T-cell (primary cell): Measurements from ENCODE around the gene ZNF524. TPM values are rescaled to one million over a fixed set of nuclear protein-coding genes. Genes with fewer than 3 reads are reported as not detected.

Source experiments
- ATAC-seq, 4 experiments: fragments of 200-7000 bp in 3 of 4; fragments of 150-1000 bp in 1 of 4; cut with Tn5 transposase; replicated peaks in 1 of 4; 1 replicate in 3 of 4; 2 replicates in 1 of 4; pipeline ENCODE4 v1.10.0; 2021; ENCODE audit warnings: moderate library complexity in 3 of 4, mild to moderate bottlenecking in 2 of 4, moderate number of reproducible peaks in 1 of 4
- CTCF ChIA-PET, 2 donors: fragments of 300-600 bp; sonication (Branson Sonifier 250); formaldehyde crosslinking; loops; one replicate each; lab custom pipeline; 2022; ENCODE audit warnings: antibody characterized with exemption in 2 of 2; lab: Charles Lee
- POLR2A ChIA-PET, 2 donors: fragments of 300-600 bp; sonication (Branson Sonifier 250); formaldehyde crosslinking; loops; one replicate each; lab custom pipeline; 2022; ENCODE audit warnings: antibody characterized with exemption in 2 of 2; lab: Charles Lee
- DNase-seq, 35 experiments: peaks; one replicate each; pipeline versions ENCODE4 v3.0.0 to v3.0.0-alpha.2; 2013 to 2023
- H3K27ac ChIP-seq: one replicate; pipeline ENCODE4 v1.5.1; 2013; ENCODE audit warnings: low read length
- H3K27me3 ChIP-seq, 2 experiments: replicated peaks in 1 of 2; 1 replicate in 1 of 2; 2 replicates in 1 of 2; pipeline versions ENCODE4 v1.6.1 to v1.7.0; 2013; ENCODE audit warnings: low read length in 1 of 2, mixed read lengths in 1 of 2; ENCODE audit not compliant: control insufficient read depth in 2 of 2, insufficient read depth in 2 of 2; ENCODE audit errors: extremely low read depth in 1 of 2
- H3K36me3 ChIP-seq, 2 donors: 1 replicate in 1 of 2; 2 replicates in 1 of 2; pipeline versions ENCODE4 v1.6.1 to v1.7.0; 2013; ENCODE audit warnings: low read length in 1 of 2; ENCODE audit not compliant: control insufficient read depth in 2 of 2, insufficient read depth in 1 of 2; ENCODE audit errors: extremely low read depth in 1 of 2
- H3K4me1 ChIP-seq, 2 experiments: 1 replicate in 1 of 2; 2 replicates in 1 of 2; pipeline versions ENCODE4 v1.6.1 to v1.7.0; 2013; ENCODE audit warnings: low read length in 2 of 2, mixed read lengths in 1 of 2; ENCODE audit not compliant: insufficient read depth in 2 of 2, control insufficient read depth in 1 of 2; ENCODE audit errors: extremely low read depth in 1 of 2
- H3K4me3 ChIP-seq, 2 donors: 1 replicate in 1 of 2; 2 replicates in 1 of 2; pipeline versions ENCODE4 v1.5.1 to v1.7.0; 2013; ENCODE audit warnings: mild to moderate bottlenecking in 2 of 2, low read length in 1 of 2, moderate library complexity in 1 of 2; ENCODE audit not compliant: control insufficient read depth in 1 of 2; ENCODE audit errors: extremely low read depth in 1 of 2
- H3K9me3 ChIP-seq: 2 replicates; pipeline ENCODE4 v1.7.0; 2013
- H3K27ac Mint-ChIP-seq, 2 donors: one replicate each; pipeline ENCODE4 v1.8.0; 2020 to 2021; ENCODE audit warnings: mild to moderate bottlenecking in 2 of 2, mixed read lengths in 2 of 2
- H3K27me3 Mint-ChIP-seq, 2 donors: one replicate each; pipeline ENCODE4 v1.8.0; 2021 to 2022; ENCODE audit warnings: mixed read lengths in 2 of 2
- H3K36me3 Mint-ChIP-seq: one replicate; pipeline ENCODE4 v1.8.0; 2021; ENCODE audit warnings: mixed read lengths
- H3K4me1 Mint-ChIP-seq, 3 donors: one replicate each; pipeline ENCODE4 v1.8.0; 2020 to 2022; ENCODE audit warnings: mixed read lengths in 3 of 3, mild to moderate bottlenecking in 1 of 3
- H3K4me3 Mint-ChIP-seq, 3 donors: one replicate each; pipeline ENCODE4 v1.8.0; 2020 to 2022; ENCODE audit warnings: mild to moderate bottlenecking in 3 of 3, mixed read lengths in 3 of 3, moderate library complexity in 3 of 3
- H3K9me3 Mint-ChIP-seq, 3 donors: one replicate each; pipeline ENCODE4 v1.8.0; 2020 to 2022; ENCODE audit warnings: mixed read lengths in 3 of 3
- WGBS: methylation state at CpG from one replicate; pipeline ENCODE4 v1.1.5; 2013; ENCODE audit warnings: missing lambda C conversion rate; ENCODE audit not compliant: insufficient coverage; 5-methylcytosine and 5-hydroxymethylcytosine counted together
- total RNA-seq, 35 experiments: library from RNA in 6 of 35; stranded (reverse) in 6 of 35; fragments of 120-200 nt in 1 of 35; gene quantifications; one replicate each; pipeline versions ENCODE4 v1.2.1 to v1.2.4 and lab custom pipeline; 2013 to 2026

The ZNF524 gene
- total RNA-seq, 5 donors from 2014 or later (not counting 1 experiment from before 2014, with no cell fraction given): 14.9 to 42.2 (median 33.4) TPM

- ATAC-seq (no peak), DNase-seq (no peak)
- Histone ChIP-seq H3K36me3 (peaks cover 0 to 7% of the 10 kb centered on the region in 2 donors), H3K27me3 (no peaks in the 10 kb centered on the region), H3K4me1 (peaks cover 17 to 53% of the 10 kb centered on the region in 2 experiments), H3K9me3 (no peaks in the 10 kb centered on the region), H3K27ac (no peak overlapping the region), H3K4me3 (no peak overlapping the region)
- Mint-ChIP-seq H3K27ac (peak overlapping the region in 1 of 2 donors; percentile 84), H3K4me3 (peak overlapping the region in 1 of 3 donors; percentile 80), H3K9me3 (peaks cover 0 to 3% (median 0%) of the 10 kb centered on the region in 3 donors), H3K4me1 (peaks cover 42 to 59% (median 44%) of the 10 kb centered on the region in 3 donors), H3K27me3 (no peaks in the 10 kb centered on the region), H3K36me3 (peaks cover 7% of the 10 kb centered on the region)
- POLR2A ChIA-PET: interaction anchor here in 1 of 2 donors (0.7 kb wide), 1 partner anchor 125 kb away, joined by 3 read pairs; no protein-coding TSS in a partner anchor
- WGBS: 98% methylated on average over 52 of the region's 60 CpGs
- CTCF ChIA-PET: interaction anchor here in 1 of 2 donors (0.9 kb wide), 1 partner anchor 88 kb away, joined by 3 read pairs; no protein-coding TSS in a partner anchor
Observed at GRCh38 chr19:55602104-55603001, 2.3 kb downstream of the ZNF524 start.

- peak overlapping the region in 2 of 3 donors; percentile 56 to 86 for H3K4me3 Mint-ChIP-seq
- CTCF ChIA-PET: no interaction called here
- no peaks in the 10 kb centered on the region for H3K9me3 ChIP-seq
- H3K27me3 Mint-ChIP-seq: no peaks in the 10 kb centered on the region
- ATAC-seq (no peak), DNase-seq (no peak)
- H3K9me3 Mint-ChIP-seq: peaks cover 0 to 3% (median 0%) of the 10 kb centered on the region in 3 donors
- peaks cover 9% of the 10 kb centered on the region for H3K36me3 Mint-ChIP-seq
- H3K27ac ChIP-seq: no peak overlapping the region
- H3K27me3 ChIP-seq: no peaks in the 10 kb centered on the region
- WGBS: 96% methylated on average over 15 of the region's 21 CpGs
- H3K4me3 ChIP-seq: no peak overlapping the region
- POLR2A ChIA-PET: no interaction called here
- no peaks in the 10 kb centered on the region for H3K36me3 ChIP-seq
- peaks cover 17 to 55% of the 10 kb centered on the region in 2 experiments for H3K4me1 ChIP-seq
- H3K4me1 Mint-ChIP-seq: peaks cover 49 to 64% (median 51%) of the 10 kb centered on the region in 3 donors
- no peak overlapping the region for H3K27ac Mint-ChIP-seq
Observed at GRCh38 chr19:55603115-55603514, 3.0 kb downstream of the ZNF524 start.

- Histone ChIP-seq H3K27ac (no peak overlapping the region), H3K4me3 (no peak overlapping the region), H3K27me3 (no peaks in the 10 kb centered on the region), H3K9me3 (no peaks in the 10 kb centered on the region), H3K36me3 (peaks cover 0 to 2% of the 10 kb centered on the region in 2 donors), H3K4me1 (peaks cover 17 to 52% of the 10 kb centered on the region in 2 experiments)
- H3K4me1 Mint-ChIP-seq: peaks cover 51 to 64% (median 51%) of the 10 kb centered on the region in 3 donors
- peak overlapping the region; percentile 56 to 86 (median 78) for H3K4me3 Mint-ChIP-seq
- peaks cover 9% of the 10 kb centered on the region for H3K36me3 Mint-ChIP-seq
- no peaks in the 10 kb centered on the region for H3K27me3 Mint-ChIP-seq
- H3K9me3 Mint-ChIP-seq: peaks cover 0 to under 1% (median 0%) of the 10 kb centered on the region in 3 donors
- WGBS: 93% methylated on average over 18 of the region's 22 CpGs
- ChIA-PET CTCF (no interaction called here), POLR2A (interaction anchor here in 1 of 2 donors (0.7 kb wide), 1 partner anchor 349 kb away, joined by 3 read pairs; no protein-coding TSS in a partner anchor)
- no peak overlapping the region for H3K27ac Mint-ChIP-seq
- no peak for ATAC-seq
- no peak for DNase-seq
Observed at GRCh38 chr19:55603581-55604292, 3.6 kb downstream of the ZNF524 start.

- ATAC-seq: peak; percentile 72 to 80 (median 77)
- Histone ChIP-seq H3K36me3 (peaks cover 0 to 13% of the 10 kb centered on the region in 2 donors), H3K4me3 (peak overlapping the region; percentile 51 to 84), H3K4me1 (peaks cover 17 to 53% of the 10 kb centered on the region in 2 experiments), H3K27me3 (no peaks in the 10 kb centered on the region), H3K27ac (peak overlapping the region; percentile 74), H3K9me3 (no peaks in the 10 kb centered on the region)
- H3K4me3 Mint-ChIP-seq: peak overlapping the region; percentile 78 to 86 (median 83)
- POLR2A ChIA-PET: interaction anchor here (0.5 to 0.7 kb wide), 2 partner anchors 19 to 59 kb away, joined by 3 to 4 read pairs; partner anchors contain the start of gene ZNF784 (in 1 of the 2)
- peak overlapping the region; percentile 88 to 91 for H3K27ac Mint-ChIP-seq
- peak; percentile 90 to 99 (median 96) for DNase-seq
- H3K9me3 Mint-ChIP-seq: no peaks in the 10 kb centered on the region
- peaks cover 16% of the 10 kb centered on the region for H3K36me3 Mint-ChIP-seq
- 0% methylated on average over 25 of the region's 43 CpGs for WGBS
- H3K27me3 Mint-ChIP-seq: no peaks in the 10 kb centered on the region
- CTCF ChIA-PET: interaction anchor here in 1 of 2 donors (0.6 to 2.9 kb wide), 8 partner anchors 18 to 144 kb away, joined by 3 to 42 read pairs (median 4); partner anchors contain the start of genes ISOC2 and ZNF784
- peaks cover 58 to 73% (median 61%) of the 10 kb centered on the region in 3 donors for H3K4me1 Mint-ChIP-seq
Observed at GRCh38 chr19:55605207-55605636, 5.1 kb downstream of the ZNF524 start.

- peak in 34 of 35 experiments; percentile 37 to 85 (median 58) for DNase-seq
- under 1% methylated on average over 34 of the region's 44 CpGs for WGBS
- Mint-ChIP-seq H3K27ac (peak within 1 kb of the TSS; percentile 91 to 93), H3K4me3 (peak within 1 kb of the TSS; percentile 86 to 90 (median 89)), H3K27me3 (no peaks in the 10 kb centered on the region), H3K36me3 (peaks cover 16% of the 10 kb centered on the region), H3K4me1 (peaks cover 61 to 77% (median 65%) of the 10 kb centered on the region in 3 donors), H3K9me3 (no peaks in the 10 kb centered on the region)
- H3K36me3 ChIP-seq: peaks cover 0 to 17% of the 10 kb centered on the region in 2 donors
- H3K9me3 ChIP-seq: no peaks in the 10 kb centered on the region
- CTCF ChIA-PET: interaction anchor here (0.6 to 2.9 kb wide), 12 partner anchors 18 to 144 kb away, joined by 3 to 42 read pairs (median 4); partner anchors contain the start of genes ISOC2 (in 1 of the 2), U2AF2 (in 1 of the 2) and ZNF784 (in 1 of the 2)
- H3K27me3 ChIP-seq: no peaks in the 10 kb centered on the region
- peak within 1 kb of the TSS; percentile 86 for H3K27ac ChIP-seq
- H3K4me3 ChIP-seq: peak within 1 kb of the TSS; percentile 84 to 91
- peaks cover 16 to 53% of the 10 kb centered on the region in 2 experiments for H3K4me1 ChIP-seq
- peak; percentile 34 to 42 (median 36) for ATAC-seq
- POLR2A ChIA-PET: interaction anchor here (0.5 to 0.8 kb wide), 3 partner anchors 18 to 60 kb away, joined by 3 to 4 read pairs (median 3); partner anchors contain the start of gene ZNF784 (in 1 of the 2)
Observed at GRCh38 chr19:55605637-55606470, 5.8 kb downstream of the ZNF524 start, which contains the start of gene ZNF865. TSS of gene ZNF865 (plus strand) at chr19:55605647. CDS start at chr19:55613619, 7,972 bp downstream.
